HTR-8/SVneo (cell line): Measurements from ENCODE around the gene CDNF.

Experiments used
- DNase-seq: peaks from one replicate; pipeline ENCODE4 v3.0.0; 2011; ENCODE audit warnings: low spot score, mixed read lengths; ENCODE audit not compliant: insufficient read length
- FAIRE-seq: peaks from 2 replicates; lab custom pipeline; 2011; peaks lifted over from hg19 to GRCh38; lab: Jason Lieb, UNC

Gene CDNF

GRCh38 chr10:14801723-14802122, 36.1 kb downstream of the CDNF start:
- DNase-seq (no peak), FAIRE-seq (no peak)

GRCh38 chr10:14800397-14800796, 37.4 kb downstream of the CDNF start:
- FAIRE-seq = no peak

GRCh38 chr10:14798636-14799035, 39.2 kb downstream of the CDNF start:
- FAIRE-seq (no peak), DNase-seq (no peak)

More at GRCh38 chr10:14800397-14800796, 37.4 kb downstream of the CDNF start:
- DNase-seq = no peak

- no peak for DNase-seq
- FAIRE-seq = peak; percentile 20
Measured at GRCh38 chr10:14787938-14788337, 49.9 kb downstream of the CDNF start.

- FAIRE-seq = no peak
- no peak for DNase-seq
Measured at GRCh38 chr10:14784459-14785055, 53.3 kb downstream of the CDNF start.

- DNase-seq = peak; percentile 72
- peak; percentile 63 for FAIRE-seq
Measured at GRCh38 chr10:14782691-14783363, 55.0 kb downstream of the CDNF start.

- FAIRE-seq = no peak
- no peak for DNase-seq
Measured at GRCh38 chr10:14781763-14782162, 56.1 kb downstream of the CDNF start.

- DNase-seq (no peak), FAIRE-seq (peak; percentile 76)
Measured at GRCh38 chr10:14779001-14779651, 58.7 kb downstream of the CDNF start.

GRCh38 chr10:14776546-14776945, 61.3 kb downstream of the CDNF start:
- DNase-seq (no peak), FAIRE-seq (no peak)

GRCh38 chr10:14775656-14776055, 62.2 kb downstream of the CDNF start:
- DNase-seq (no peak), FAIRE-seq (no peak)

GRCh38 chr10:14774797-14775196, 63.0 kb downstream of the CDNF start, which contains the start of gene FAM107B:
Gene FAM107B (minus strand): TSS chr10:14774897. CDS start chr10:14774663, 234 bp downstream.
- FAIRE-seq = no peak
- no peak for DNase-seq

- FAIRE-seq (no peak), DNase-seq (no peak)
Measured at GRCh38 chr10:14774214-14774580, 63.6 kb downstream of the CDNF start.

GRCh38 chr10:14773551-14774213, 64.2 kb downstream of the CDNF start:
- FAIRE-seq (no peak), DNase-seq (no peak)

- FAIRE-seq (no peak), DNase-seq (no peak)
Measured at GRCh38 chr10:14772399-14772798, 65.4 kb downstream of the CDNF start.

GRCh38 chr10:14770927-14771326, 66.9 kb downstream of the CDNF start:
- FAIRE-seq = no peak
- no peak for DNase-seq
